H1 (cell line): ENCODE data around the gene IL12RB2. TPM values are rescaled to one million over a fixed set of nuclear protein-coding genes. Genes with fewer than 3 reads are reported as not detected.

Experiments
- CTCF ChIA-PET: fragments of 300-600 bp; sonication (Branson Sonifier 250); formaldehyde crosslinking; loops from one replicate; lab custom pipeline; 2021; ENCODE audit not compliant: partially characterized antibody; lab: Charles Lee
- POLR2A ChIA-PET: fragments of 300-600 bp; sonication (Branson Sonifier 250); formaldehyde crosslinking; loops from one replicate; lab custom pipeline; 2021; ENCODE audit warnings: inconsistent platforms; ENCODE audit not compliant: partially characterized antibody; lab: Charles Lee
- DNase-seq, 2 experiments: peaks; one replicate each; pipeline versions ENCODE4 v3.0.0 to v3.0.0-alpha.2; 2010 to 2022; ENCODE audit warnings: low spot score in 2 of 2, low read depth in 1 of 2, mixed read lengths in 1 of 2
- FAIRE-seq: peaks from 2 replicates; lab custom pipeline; 2011; peaks lifted over from hg19 to GRCh38; lab: Jason Lieb, UNC
- H2AFZ ChIP-seq: 2 replicates; pipeline ENCODE4 v1.8.1; 2012; ENCODE audit warnings: low read length, inconsistent platforms
- H2AK5ac ChIP-seq: 2 replicates; pipeline ENCODE4 v1.6.1; 2013; ENCODE audit warnings: low read depth, low read length
- H2BK120ac ChIP-seq: replicated peaks from 2 replicates; pipeline ENCODE3; 2013; ENCODE audit warnings: low read depth, low read length, inconsistent platforms
- H2BK12ac ChIP-seq: 2 replicates; pipeline ENCODE4 v1.6.1; 2013; ENCODE audit warnings: low read depth, low read length
- H2BK15ac ChIP-seq: 2 replicates; pipeline ENCODE4 v1.6.1; 2013; ENCODE audit warnings: low read length
- H2BK20ac ChIP-seq: 2 replicates; pipeline ENCODE4 v1.6.1; 2013; ENCODE audit warnings: low read length
- H2BK5ac ChIP-seq: 2 replicates; pipeline ENCODE4 v1.6.1; 2013; ENCODE audit warnings: low read depth, low read length
- H3K14ac ChIP-seq: 2 replicates; pipeline ENCODE4 v1.6.1; 2013; ENCODE audit warnings: inconsistent platforms; ENCODE audit not compliant: insufficient read length
- H3K18ac ChIP-seq: 2 replicates; pipeline ENCODE4 v1.6.1; 2013; ENCODE audit warnings: low read length; ENCODE audit errors: extremely low read depth
- H3K23ac ChIP-seq: 2 replicates; pipeline ENCODE4 v1.6.1; 2013; ENCODE audit warnings: inconsistent platforms; ENCODE audit not compliant: insufficient read length
- H3K23me2 ChIP-seq: 2 replicates; pipeline ENCODE4 v1.6.1; 2013; ENCODE audit warnings: low read depth, low read length
- H3K27ac ChIP-seq: 2 replicates; pipeline ENCODE4 v1.6.1; 2011; ENCODE audit warnings: low read depth, low read length, inconsistent platforms
- H3K27me3 ChIP-seq, 4 experiments: replicated peaks in 1 of 4; 1 replicate in 1 of 4; 2 replicates in 3 of 4; pipeline versions ENCODE4 v1.6.1 to v1.8.1; 2011 to 2013; ENCODE audit warnings: low read length in 3 of 4, mild to moderate bottlenecking in 3 of 4, inconsistent platforms in 2 of 4, mixed read lengths in 2 of 4, moderate library complexity in 1 of 4; ENCODE audit not compliant: control insufficient read depth in 3 of 4, insufficient read depth in 3 of 4; ENCODE audit errors: extremely low read depth in 1 of 4
- H3K36me3 ChIP-seq, 4 experiments: 2 replicates each; pipeline versions ENCODE4 v1.6.1 to v1.8.1; 2011 to 2013; ENCODE audit warnings: mild to moderate bottlenecking in 4 of 4, low read length in 3 of 4, moderate library complexity in 2 of 4, control low read depth in 1 of 4, inconsistent platforms in 1 of 4; ENCODE audit not compliant: insufficient read depth in 4 of 4, control insufficient read depth in 2 of 4
- H3K4ac ChIP-seq: replicated peaks from 2 replicates; pipeline ENCODE3; 2013; ENCODE audit warnings: low read length, low read depth, mixed read lengths, inconsistent platforms; ENCODE audit not compliant: insufficient read length
- H3K4me1 ChIP-seq, 4 experiments: replicated peaks in 1 of 4; 1 replicate in 1 of 4; 2 replicates in 3 of 4; pipeline versions ENCODE4 v1.6.1 to v1.8.1; 2011 to 2013; ENCODE audit warnings: low read length in 3 of 4, inconsistent platforms in 2 of 4, mixed read lengths in 1 of 4; ENCODE audit not compliant: insufficient read depth in 4 of 4, control insufficient read depth in 3 of 4
- H3K4me2 ChIP-seq, 2 experiments: 2 replicates each; pipeline versions ENCODE4 v1.6.1 to v1.8.1; 2011 to 2013; ENCODE audit warnings: low read depth in 2 of 2, low read length in 2 of 2, control low read depth in 1 of 2, inconsistent platforms in 1 of 2, mild to moderate bottlenecking in 1 of 2; ENCODE audit not compliant: insufficient read depth in 1 of 2
- H3K4me3 ChIP-seq, 4 experiments: fragments of 200-600, 300-600 bp in 1 of 4; sonication (generic), shearing (Covaris generic), sonication (Bioruptor Twin) in 1 of 4; 2 replicates each; pipeline versions ENCODE4 v1.5.1 to v1.8.1; 2011 to 2016; ENCODE audit warnings: low read length in 4 of 4, low read depth in 3 of 4, control low read depth in 2 of 4, inconsistent platforms in 2 of 4, mild to moderate bottlenecking in 2 of 4, mixed read lengths in 1 of 4, moderate library complexity in 1 of 4; ENCODE audit not compliant: insufficient read depth in 2 of 4; ENCODE audit errors: extremely low read depth in 1 of 4
- H3K56ac ChIP-seq: replicated peaks from 2 replicates; pipeline ENCODE3; 2013; ENCODE audit warnings: low read depth, mild to moderate bottlenecking, mixed read lengths, low read length, inconsistent platforms; ENCODE audit not compliant: insufficient read length
- H3K79me1 ChIP-seq: 2 replicates; pipeline ENCODE4 v1.6.1; 2013; ENCODE audit warnings: low read depth, low read length, control low read depth
- H3K79me2 ChIP-seq, 2 experiments: 2 replicates each; pipeline versions ENCODE4 v1.6.1 to v1.8.1; 2012 to 2013; ENCODE audit warnings: low read length in 2 of 2, mild to moderate bottlenecking in 2 of 2, inconsistent platforms in 1 of 2; ENCODE audit not compliant: insufficient read depth in 2 of 2, control insufficient read depth in 1 of 2
- H3K9ac ChIP-seq, 4 experiments: replicated peaks in 1 of 4; 1 replicate in 1 of 4; 2 replicates in 3 of 4; pipeline versions ENCODE4 v1.6.1 to v1.8.1; 2011 to 2013; ENCODE audit warnings: low read depth in 3 of 4, low read length in 3 of 4, control low read depth in 2 of 4, mild to moderate bottlenecking in 2 of 4, moderate library complexity in 2 of 4, inconsistent platforms in 1 of 4; ENCODE audit errors: extremely low read depth in 1 of 4
- H3K9me3 ChIP-seq, 2 experiments: 2 replicates each; pipeline versions ENCODE4 v1.6.1 to v1.8.1; 2012 to 2013; ENCODE audit warnings: mild to moderate bottlenecking in 2 of 2, moderate library complexity in 2 of 2, control low read depth in 1 of 2, inconsistent platforms in 1 of 2, low read depth in 1 of 2, low read length in 1 of 2, mixed read lengths in 1 of 2; ENCODE audit not compliant: insufficient read depth in 2 of 2
- H4K20me1 ChIP-seq, 2 experiments: replicated peaks in 1 of 2; 2 replicates each; pipeline versions ENCODE3 to v1.8.1; 2011 to 2013; ENCODE audit warnings: inconsistent platforms in 2 of 2, low read length in 2 of 2, mild to moderate bottlenecking in 1 of 2; ENCODE audit not compliant: insufficient read depth in 2 of 2, control insufficient read depth in 1 of 2
- H4K5ac ChIP-seq: 2 replicates; pipeline ENCODE4 v1.6.1; 2013; ENCODE audit warnings: low read length, low read depth, mixed read lengths, inconsistent platforms; ENCODE audit not compliant: insufficient read length
- H4K8ac ChIP-seq: 2 replicates; pipeline ENCODE4 v1.8.0; 2013; ENCODE audit warnings: mild to moderate bottlenecking, moderate library complexity, low read length, inconsistent platforms; ENCODE audit not compliant: insufficient read depth; ENCODE audit errors: extremely low read depth
- H4K91ac ChIP-seq: replicated peaks from 2 replicates; pipeline ENCODE3; 2013; ENCODE audit warnings: low read length, mixed read lengths, inconsistent platforms; ENCODE audit not compliant: insufficient read length
- EZH2 ChIP-seq: fragments of 200-600 bp; sonication (generic); IDR thresholded peaks from 2 replicates; pipeline ENCODE4 v1.7.1; 2012; ENCODE audit warnings: low read depth, mild to moderate bottlenecking, moderate library complexity, low read length, inconsistent platforms; ENCODE audit not compliant: severe bottlenecking
- WGBS, 2 experiments: shearing (Covaris generic) in 1 of 2; methylation state at CpG; one replicate each; pipeline versions ENCODE4 v1.1.6 to v1.1.7; 2013 to 2015; ENCODE audit warnings: low lambda C conversion rate in 2 of 2, mixed read lengths in 2 of 2, inconsistent platforms in 1 of 2, low coverage in 1 of 2, missing lambda C conversion rate in 1 of 2; ENCODE audit not compliant: insufficient replicate concordance in 2 of 2, insufficient coverage in 1 of 2, insufficient read length in 1 of 2; ENCODE audit errors: extremely low coverage in 1 of 2, missing lambda C conversion rate in 1 of 2; 5-methylcytosine and 5-hydroxymethylcytosine counted together
- polyA plus RNA-seq, 7 experiments: library from polyadenylated mRNA; depleted of rRNA in 3 of 7; stranded (reverse) in 5 of 7; unstranded in 2 of 7; fragments of >200 nt in 5 of 7; fragments of 200-250 nt in 2 of 7; gene quantifications; 1 replicate in 5 of 7; 2 replicates in 1 of 7; 4 replicates in 1 of 7; pipeline versions ENCODE4 v1.2.1 to v1.2.3, GENCODE V29; 2011 to 2013; ENCODE audit warnings: missing spikeins in 2 of 7, mixed read lengths in 2 of 7
- total RNA-seq: library from RNA; stranded (reverse); fragmentation: NEBNext Ultra II Directional; extraction: Animal tissue kit (Norgen Biotek cat#: 25700); gene quantifications from 2 replicates; pipeline ENCODE4 v1.2.1, GENCODE V29; 2021
- TF ChIP-seq, protein P1 (sequence below), 3 experiments: IDR thresholded peaks; 1 replicate in 2 of 3; 2 replicates in 1 of 3; pipeline versions ENCODE4 v1.5.1 to v1.6.1; 2011; ENCODE audit warnings: low read length in 3 of 3, mild to moderate bottlenecking in 3 of 3, inconsistent platforms in 2 of 3, low read depth in 1 of 3, moderate library complexity in 1 of 3; ENCODE audit not compliant: insufficient read depth in 1 of 3; ENCODE audit errors: control extremely low read depth in 1 of 3

The IL12RB2 gene
- total and polyA plus RNA-seq, 2 of the 8 experiments (the other 6 are each of a cell fraction or from before 2014, with no cell fraction given), result 1.4 TPM

DNA sequence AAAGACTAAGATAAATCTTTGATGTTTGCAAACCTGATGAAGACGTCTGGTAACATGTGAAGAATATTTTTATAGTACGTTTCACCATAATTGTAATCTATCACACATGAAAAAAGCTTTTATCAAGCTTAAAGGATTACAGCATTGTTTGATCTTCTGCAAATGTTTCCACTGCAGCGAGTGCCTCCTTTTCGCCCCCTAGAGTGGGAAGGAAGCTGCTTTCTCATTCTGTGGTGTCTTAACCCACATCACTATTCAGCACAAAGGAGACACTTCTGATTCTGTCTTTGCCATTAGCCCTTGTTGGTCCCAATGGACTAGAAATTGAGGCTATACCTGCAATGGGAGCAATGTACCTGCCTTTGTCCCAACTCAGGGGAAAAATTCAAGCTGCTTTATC lies 46.0 kb upstream of the IL12RB2 start:
- FAIRE-seq, result peak; percentile 85
- H2BK20ac ChIP-seq, result no peak overlapping the region
- H2BK120ac ChIP-seq, result no peak overlapping the region
- no peaks in the 10 kb centered on the region for H4K20me1 ChIP-seq
- ChIA-PET POLR2A (no interaction called here), CTCF (interaction anchor here (0.6 to 2.2 kb wide), 17 partner anchors 10 to 239 kb away, joined by 3 to 15 read pairs (median 4); no protein-coding TSS in a partner anchor)
- H3K4ac ChIP-seq, result no peak overlapping the region
- no peaks in the 10 kb centered on the region for H3K23me2 ChIP-seq
- H4K91ac ChIP-seq, result no peak overlapping the region
- H4K5ac ChIP-seq, result no peak overlapping the region
- WGBS, 2 experiments, result 12% methylated on average over 4 of the region's 4 CpGs; no CpG with 5 or more reads in 1 of the 2 experiments
- no peak overlapping the region for H4K8ac ChIP-seq
- H3K56ac ChIP-seq, result no peak overlapping the region
- H3K23ac ChIP-seq, result no peak overlapping the region
- no peak overlapping the region for H2BK12ac ChIP-seq
- no peak overlapping the region for H3K14ac ChIP-seq
- H3K27ac ChIP-seq, result no peak overlapping the region
- no peaks in the 10 kb centered on the region for H3K9me3 ChIP-seq
- no peak overlapping the region for H2BK15ac ChIP-seq
- DNase-seq, result peak in 1 of 2 experiments; percentile 46
- H3K79me1 ChIP-seq, result no peaks in the 10 kb centered on the region
- no peak overlapping the region for H2AFZ ChIP-seq
- H3K4me1 ChIP-seq, result peaks cover 0 to 14% (median 8%) of the 10 kb centered on the region in 4 experiments; a peak in 3 of 7 replicates
- H3K9ac ChIP-seq, result no peak overlapping the region
- no peak overlapping the region for H3K18ac ChIP-seq
- no peaks in the 10 kb centered on the region for H3K27me3 ChIP-seq
- peak overlapping the region in 1 of 4 experiments; percentile 35; a peak in 1 of 8 replicates for H3K4me3 ChIP-seq
- H2AK5ac ChIP-seq, result no peak overlapping the region
- H2BK5ac ChIP-seq, result no peak overlapping the region
- H3K79me2 ChIP-seq, result no peaks in the 10 kb centered on the region
- H3K4me2 ChIP-seq, result peak overlapping the region; percentile 43 to 49; a peak in 3 of 4 replicates
- H3K36me3 ChIP-seq, result no peaks in the 10 kb centered on the region
- TF ChIP-seq, protein P1, sequence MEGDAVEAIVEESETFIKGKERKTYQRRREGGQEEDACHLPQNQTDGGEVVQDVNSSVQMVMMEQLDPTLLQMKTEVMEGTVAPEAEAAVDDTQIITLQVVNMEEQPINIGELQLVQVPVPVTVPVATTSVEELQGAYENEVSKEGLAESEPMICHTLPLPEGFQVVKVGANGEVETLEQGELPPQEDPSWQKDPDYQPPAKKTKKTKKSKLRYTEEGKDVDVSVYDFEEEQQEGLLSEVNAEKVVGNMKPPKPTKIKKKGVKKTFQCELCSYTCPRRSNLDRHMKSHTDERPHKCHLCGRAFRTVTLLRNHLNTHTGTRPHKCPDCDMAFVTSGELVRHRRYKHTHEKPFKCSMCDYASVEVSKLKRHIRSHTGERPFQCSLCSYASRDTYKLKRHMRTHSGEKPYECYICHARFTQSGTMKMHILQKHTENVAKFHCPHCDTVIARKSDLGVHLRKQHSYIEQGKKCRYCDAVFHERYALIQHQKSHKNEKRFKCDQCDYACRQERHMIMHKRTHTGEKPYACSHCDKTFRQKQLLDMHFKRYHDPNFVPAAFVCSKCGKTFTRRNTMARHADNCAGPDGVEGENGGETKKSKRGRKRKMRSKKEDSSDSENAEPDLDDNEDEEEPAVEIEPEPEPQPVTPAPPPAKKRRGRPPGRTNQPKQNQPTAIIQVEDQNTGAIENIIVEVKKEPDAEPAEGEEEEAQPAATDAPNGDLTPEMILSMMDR (IDR thresholded peaks at IDR 0.05; ENCODE audit: control extremely low read depth in 1 of 3, insufficient read depth in 1 of 3, low read depth in 1 of 3, low read length in 3 of 3), result peak; percentile 18 to 63 (median 33); a peak in 3 of 4 replicates
- no peak for TF ChIP-seq EZH2
